ENCODE data around the gene STXBP5. TPM values are rescaled to one million over a fixed set of nuclear protein-coding genes. Genes with fewer than 3 reads are reported as not detected.

The STXBP5 gene
- polyA plus RNA-seq, 1 donor (not counting 4 experiments of a cell fraction or from before 2014, with no cell fraction given) = 19.4 TPM

DNA sequence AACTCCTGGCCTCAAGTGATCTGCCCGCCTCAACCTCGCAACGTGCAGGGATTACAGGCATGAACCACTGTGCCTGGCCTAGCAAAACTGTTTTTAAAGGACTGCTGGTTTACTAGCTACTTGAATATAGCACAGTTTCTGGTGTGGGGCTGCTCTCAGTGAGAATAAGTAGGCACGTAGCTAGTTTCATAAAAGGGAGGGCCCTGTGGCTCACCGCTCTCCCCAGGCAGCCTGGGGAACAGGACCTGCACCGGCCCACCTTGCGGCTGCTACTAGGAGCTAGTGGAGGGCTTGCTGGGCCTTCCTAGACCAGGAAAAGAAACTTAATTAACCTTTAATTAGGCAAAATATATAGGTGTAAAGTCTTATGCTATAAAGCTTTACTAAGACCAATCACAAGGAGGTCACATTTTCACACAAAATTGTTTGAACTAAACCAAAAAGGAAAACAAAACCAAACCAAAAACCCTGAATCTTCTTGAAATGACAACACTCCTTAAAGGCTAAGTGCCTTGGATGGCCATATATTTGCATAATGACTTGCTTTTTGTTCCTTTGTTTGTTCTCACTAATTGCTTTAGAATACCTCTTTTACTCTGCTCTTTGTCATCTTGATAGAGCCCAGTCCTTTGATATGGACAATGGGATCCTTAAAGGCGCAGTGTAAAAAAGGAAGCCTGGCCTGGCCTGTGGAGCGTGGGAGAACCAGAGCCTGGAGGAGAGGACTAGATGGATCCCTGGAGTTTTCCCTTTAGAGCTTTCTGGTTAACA is 234.7 kb downstream of the STXBP5 start:
- TF ChIP-seq EZH2 (IDR thresholded peaks at IDR 0.05; ENCODE audit: low read length) = no peak
- TF ChIP-seq, protein P1, sequence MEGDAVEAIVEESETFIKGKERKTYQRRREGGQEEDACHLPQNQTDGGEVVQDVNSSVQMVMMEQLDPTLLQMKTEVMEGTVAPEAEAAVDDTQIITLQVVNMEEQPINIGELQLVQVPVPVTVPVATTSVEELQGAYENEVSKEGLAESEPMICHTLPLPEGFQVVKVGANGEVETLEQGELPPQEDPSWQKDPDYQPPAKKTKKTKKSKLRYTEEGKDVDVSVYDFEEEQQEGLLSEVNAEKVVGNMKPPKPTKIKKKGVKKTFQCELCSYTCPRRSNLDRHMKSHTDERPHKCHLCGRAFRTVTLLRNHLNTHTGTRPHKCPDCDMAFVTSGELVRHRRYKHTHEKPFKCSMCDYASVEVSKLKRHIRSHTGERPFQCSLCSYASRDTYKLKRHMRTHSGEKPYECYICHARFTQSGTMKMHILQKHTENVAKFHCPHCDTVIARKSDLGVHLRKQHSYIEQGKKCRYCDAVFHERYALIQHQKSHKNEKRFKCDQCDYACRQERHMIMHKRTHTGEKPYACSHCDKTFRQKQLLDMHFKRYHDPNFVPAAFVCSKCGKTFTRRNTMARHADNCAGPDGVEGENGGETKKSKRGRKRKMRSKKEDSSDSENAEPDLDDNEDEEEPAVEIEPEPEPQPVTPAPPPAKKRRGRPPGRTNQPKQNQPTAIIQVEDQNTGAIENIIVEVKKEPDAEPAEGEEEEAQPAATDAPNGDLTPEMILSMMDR (optimal IDR thresholded peaks at IDR 0.05 in 1 of 3, IDR thresholded peaks at IDR 0.05 in 1 of 3, conservative IDR thresholded peaks at IDR 0.05 in 1 of 3; ENCODE audit: extremely low read depth in 1 of 3, insufficient read depth in 2 of 3, low read length in 3 of 3) = no peak
- Histone ChIP-seq H2AFZ (ENCODE audit: control insufficient read depth, low read length) (no peak overlapping the region), H3K36me3 (ENCODE audit: control insufficient read depth in 2 of 2, extremely low read depth in 1 of 2, insufficient read depth in 2 of 2, low read length in 2 of 2) (no peaks in the 10 kb centered on the region), H3K9me1 (ENCODE audit: control insufficient read depth, extremely low read depth, insufficient read depth, low read length) (no peaks in the 10 kb centered on the region), H3K79me2 (ENCODE audit: control insufficient read depth, insufficient read depth, low read length) (no peaks in the 10 kb centered on the region), H3K27me3 (ENCODE audit: control insufficient read depth, extremely low read depth, insufficient read depth, low read length) (no peaks in the 10 kb centered on the region), H3K9me3 (ENCODE audit: control insufficient read depth, low read depth, low read length) (no peaks in the 10 kb centered on the region), H3K27ac (ENCODE audit: control insufficient read depth, insufficient read depth, low read length) (no peak overlapping the region), H3K4me3 (ENCODE audit: control insufficient read depth in 2 of 3, extremely low read depth in 1 of 3, insufficient read depth in 2 of 3, low read depth in 1 of 3, low read length in 3 of 3) (no peak overlapping the region), H3K4me2 (ENCODE audit: control insufficient read depth, extremely low read depth, insufficient read depth, low read depth, low read length) (no peak overlapping the region), H4K20me1 (ENCODE audit: control insufficient read depth, extremely low read depth, insufficient read depth, low read length) (no peaks in the 10 kb centered on the region), H3K9ac (ENCODE audit: control insufficient read depth, extremely low read depth, insufficient read depth, low read length) (no peak overlapping the region), H3K4me1 (ENCODE audit: control insufficient read depth, extremely low read depth, insufficient read depth, low read length) (peaks cover 8% of the 10 kb centered on the region)
- dilution Hi-C loops (cut with MboI; ENCODE audit: extremely low pct_ligation_motif_present, low sequenced_read_pairs) = no loop called here
- DNase-seq (ENCODE audit: low read depth, low spot score) = no peak
- no peak for FAIRE-seq

Small RNAs within 50 kb of the gene (small RNA-seq; reads per million reads assigned to genes)
- gene AL355365.1 (ENCODE audit: insufficient read length in 3 of 3, low read depth in 3 of 3, low replicate concordance in 1 of 3) = 0 reads per million in 3 experiments
